NCI-H1436 treated with DMSO at 0.1 percent for 48 hours (cell line): ENCODE results near the gene MAPK8.
"Not testable (repeated sequence)": the region's sequence is repeated elsewhere in the genome, so short reads cannot be mapped to it uniquely, and the experiment has no call there.

Source experiments
- DNase-seq: peaks from one replicate; lab custom pipeline; 2025; lab: John Stamatoyannopoulos, UW

MAPK8 gene

GRCh38 chr10:48336978-48337599 is 30.6 kb downstream of the MAPK8 start:
- no peak for DNase-seq

GRCh38 chr10:48340734-48341133 is 34.3 kb downstream of the MAPK8 start:
- no peak for DNase-seq

- DNase-seq: no peak
Measured at GRCh38 chr10:48343106-48343505, 36.6 kb downstream of the MAPK8 start.

DNA sequence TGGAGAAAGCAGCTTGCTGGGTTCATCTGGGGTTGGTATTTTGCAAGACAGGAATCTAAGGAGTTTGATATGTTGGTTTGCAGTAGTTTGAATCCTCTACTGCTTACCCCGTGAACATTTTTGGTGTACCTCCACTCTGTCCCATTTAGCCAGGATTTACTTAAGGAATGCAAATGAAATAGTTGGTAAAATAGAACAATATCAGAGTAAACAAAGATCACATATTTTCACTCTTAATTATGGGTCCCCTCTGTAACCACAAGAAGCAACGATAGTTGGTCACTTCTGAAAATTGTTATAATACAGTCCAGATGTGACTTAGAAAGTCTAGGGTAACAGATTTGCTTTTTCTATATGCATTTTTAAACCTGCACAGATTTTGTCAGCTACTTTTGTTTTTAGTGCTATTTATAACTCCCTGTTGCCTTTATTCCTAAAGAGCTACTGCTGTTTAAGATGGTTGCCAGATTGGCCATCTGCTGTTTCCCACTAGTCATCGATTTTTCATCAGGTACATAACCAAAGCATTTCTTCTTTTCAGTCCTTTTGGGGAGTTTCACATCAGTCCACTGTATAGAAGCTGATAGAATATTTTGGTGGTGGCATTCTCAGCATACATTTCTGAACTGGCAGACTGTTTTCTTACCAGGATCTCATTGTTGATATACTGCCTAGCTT is 37.6 kb downstream of the MAPK8 start:
- DNase-seq: no peak

GRCh38 chr10:48346248-48346647 is 39.8 kb downstream of the MAPK8 start:
- not testable (repeated sequence) for DNase-seq

DNA sequence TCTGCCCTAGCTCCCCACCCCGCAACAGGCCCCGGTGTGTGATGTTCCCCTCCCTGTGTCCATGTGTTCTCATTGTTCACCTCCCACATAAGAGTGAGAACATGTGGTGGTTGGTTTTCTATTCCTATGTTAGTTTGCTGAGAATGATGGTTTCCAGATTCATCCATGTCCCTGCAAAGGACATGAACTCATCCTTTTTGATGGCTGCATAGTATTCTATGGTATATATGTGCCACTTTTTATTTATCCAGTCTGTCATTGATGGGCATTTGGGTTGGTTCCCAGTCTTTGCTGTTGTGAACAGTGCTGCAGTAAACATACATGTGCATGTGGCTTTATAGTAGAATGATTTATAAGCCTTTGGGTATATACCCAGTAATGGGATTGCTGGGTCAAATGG is 41.1 kb downstream of the MAPK8 start:
- not testable (repeated sequence) for DNase-seq

DNA sequence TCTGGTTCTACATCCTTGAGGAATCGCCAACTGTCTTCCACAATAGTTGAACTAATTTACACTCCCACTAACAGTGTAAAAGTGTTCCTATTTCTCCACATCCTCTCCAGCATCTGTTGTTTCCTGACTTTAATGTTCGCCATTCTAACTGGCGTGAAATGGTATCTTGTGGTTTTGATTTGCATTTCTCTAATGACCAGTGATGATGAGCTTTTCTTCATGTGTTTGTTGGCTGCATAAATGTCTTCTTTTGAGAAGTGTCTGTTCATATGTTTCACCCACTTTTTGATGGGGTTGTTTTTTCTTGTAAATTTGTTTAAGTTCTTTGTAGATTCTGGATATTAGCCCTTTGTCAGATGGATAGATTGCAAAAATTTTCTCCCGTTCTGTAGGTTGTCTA is 41.5 kb downstream of the MAPK8 start:
- DNase-seq: not testable (repeated sequence)

- no peak for DNase-seq
Measured at GRCh38 chr10:48353246-48353645, 46.8 kb downstream of the MAPK8 start.

DNA sequence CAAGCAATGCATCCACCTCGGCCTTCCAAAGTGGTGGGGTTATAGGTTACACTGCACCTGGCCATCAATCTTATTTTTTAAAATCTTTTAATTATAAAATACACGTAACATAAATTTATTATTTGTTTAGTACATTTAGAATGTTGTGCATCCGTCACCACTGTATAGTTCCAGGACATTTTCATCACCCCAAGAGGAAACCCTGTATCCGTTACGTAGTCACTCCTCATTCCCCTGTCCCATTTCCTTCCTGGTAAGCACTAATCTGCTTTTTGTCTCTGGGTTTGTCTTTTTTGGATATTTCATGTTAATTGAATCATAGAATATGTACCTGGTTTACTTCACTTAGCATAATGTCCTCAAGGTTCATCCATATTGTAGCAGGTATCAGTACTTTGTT is 51.2 kb downstream of the MAPK8 start:
- DNase-seq: no peak

DNA sequence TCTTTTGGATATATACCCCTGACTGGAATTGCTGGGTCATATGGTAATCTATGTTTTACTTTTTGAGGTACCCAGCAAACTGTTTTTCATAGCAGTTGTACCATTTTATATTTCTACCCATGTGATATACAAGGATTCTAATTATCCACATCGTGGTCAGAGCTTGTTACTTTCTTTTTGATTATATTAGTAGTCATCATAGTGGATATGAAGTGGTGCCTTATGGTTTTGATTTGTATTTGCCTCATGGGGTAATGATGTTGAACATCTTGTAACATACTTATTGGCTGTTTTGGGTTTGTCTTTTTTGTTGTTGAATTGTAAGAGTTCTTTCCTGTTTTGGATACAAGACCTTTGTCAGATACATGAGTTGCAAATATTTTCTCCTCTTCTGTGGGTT is 51.7 kb downstream of the MAPK8 start:
- DNase-seq: no peak

DNA sequence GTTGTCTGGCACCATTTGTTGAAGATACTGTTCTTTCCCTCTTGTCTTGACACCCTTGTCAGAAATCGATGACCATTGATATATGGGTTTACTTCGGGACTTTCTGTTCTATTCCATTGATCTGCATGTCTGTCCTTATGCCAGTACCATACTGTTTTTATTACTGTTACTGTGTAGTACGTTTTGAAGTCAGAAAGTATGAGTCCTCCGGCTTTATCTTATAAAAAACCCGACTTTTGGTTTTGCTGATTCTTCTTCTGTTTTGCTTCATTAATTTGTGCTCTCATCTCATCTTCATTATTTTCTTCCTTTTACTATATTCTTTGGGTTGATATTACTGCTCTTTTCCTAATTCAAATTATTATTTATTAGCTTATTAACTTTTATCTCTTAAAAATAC is 52.4 kb downstream of the MAPK8 start:
- no peak for DNase-seq

DNA sequence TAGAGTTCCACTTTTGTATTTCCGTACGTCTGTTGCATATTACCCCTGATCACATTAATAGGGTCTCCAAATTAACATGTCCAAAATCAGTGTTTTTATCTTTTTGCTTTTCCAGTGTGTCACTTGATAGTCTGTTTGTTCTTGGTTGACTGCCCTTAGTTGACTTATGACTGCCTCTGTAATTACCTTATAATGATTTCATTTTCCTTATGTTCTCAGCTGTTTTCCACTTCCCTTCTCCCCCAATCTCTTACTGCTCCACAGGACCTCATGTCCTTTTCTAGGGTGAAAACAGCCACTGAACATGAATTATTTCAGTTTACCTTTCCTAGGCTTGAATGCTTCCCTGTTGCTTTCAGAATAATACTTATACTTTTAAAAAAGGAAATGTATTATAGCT is 54.7 kb downstream of the MAPK8 start:
- no peak for DNase-seq

DNA sequence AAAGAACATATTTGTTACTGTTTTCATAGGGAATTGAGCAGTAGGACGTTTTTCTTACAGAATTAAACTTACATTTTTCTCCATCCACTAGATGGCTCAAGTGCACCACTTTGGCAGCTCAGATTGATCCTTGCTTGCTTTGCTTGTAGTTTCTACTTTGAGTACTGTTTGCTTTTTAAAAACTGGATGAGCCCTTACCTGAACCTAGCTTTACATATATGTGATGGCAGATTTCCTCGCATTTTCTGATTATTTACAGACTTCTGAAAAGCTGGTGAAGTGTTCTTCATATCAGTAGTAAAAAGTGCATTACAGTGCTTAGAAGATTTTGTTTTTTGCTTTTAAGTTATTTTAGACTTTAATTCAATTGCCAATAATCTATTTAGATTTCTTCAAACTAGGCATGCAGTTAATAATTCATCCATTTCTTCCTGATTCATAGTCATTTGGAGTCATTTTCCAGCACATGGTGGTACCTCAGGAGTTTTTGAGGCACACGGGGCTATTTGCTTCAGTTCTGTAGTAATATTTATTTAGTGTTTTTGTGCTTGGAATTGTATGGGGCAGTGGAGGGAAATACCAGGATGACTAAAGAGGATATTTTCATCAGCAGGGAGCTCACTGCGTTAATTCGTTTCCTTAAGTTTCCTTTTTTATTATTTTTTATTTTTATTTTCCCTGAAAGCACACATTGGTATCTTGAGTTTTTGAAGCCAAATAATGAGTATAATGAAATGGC is 57.3 kb downstream of the MAPK8 start:
- DNase-seq: no peak

DNA sequence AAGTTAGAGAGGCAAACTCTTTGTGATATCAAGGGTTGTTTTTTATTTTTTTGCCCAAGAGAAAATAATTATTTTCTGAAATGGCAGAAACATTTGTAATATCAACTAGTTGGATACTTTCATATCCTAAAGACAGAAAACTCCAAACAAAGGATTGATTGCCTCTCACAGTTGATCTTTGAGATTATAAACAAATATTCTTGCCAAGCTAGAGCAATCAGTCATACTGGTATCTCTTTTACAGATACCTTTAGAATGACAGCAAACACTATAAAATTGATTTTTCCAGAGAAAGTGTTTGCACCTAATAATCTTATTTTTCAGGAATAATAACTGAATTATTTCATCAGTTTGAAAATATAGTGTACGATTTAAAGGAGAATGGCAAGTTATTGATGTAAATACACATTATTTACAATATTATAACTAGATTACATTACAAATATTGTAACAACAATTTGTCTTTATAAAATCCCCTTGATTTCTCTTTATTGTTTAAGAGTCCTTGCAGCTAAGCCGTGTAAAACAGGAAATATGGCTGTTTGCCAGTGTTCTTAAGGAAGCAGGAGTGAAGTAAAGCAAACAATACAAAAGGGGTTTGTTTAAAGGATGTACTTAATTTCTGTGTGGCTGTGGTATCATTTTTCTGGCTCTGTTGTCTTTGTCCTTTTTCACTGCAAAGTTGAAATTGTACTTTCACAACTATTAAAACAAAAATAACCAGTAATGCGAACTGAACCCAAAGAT is 58.4 kb downstream of the MAPK8 start:
- peak; percentile 17 for DNase-seq

GRCh38 chr10:48365668-48366067 is 59.2 kb downstream of the MAPK8 start:
- DNase-seq: no peak

- DNase-seq: no peak
Measured at GRCh38 chr10:48366261-48366660, 59.8 kb downstream of the MAPK8 start.

GRCh38 chr10:48369501-48369900 is 63.0 kb downstream of the MAPK8 start:
- no peak for DNase-seq

DNA sequence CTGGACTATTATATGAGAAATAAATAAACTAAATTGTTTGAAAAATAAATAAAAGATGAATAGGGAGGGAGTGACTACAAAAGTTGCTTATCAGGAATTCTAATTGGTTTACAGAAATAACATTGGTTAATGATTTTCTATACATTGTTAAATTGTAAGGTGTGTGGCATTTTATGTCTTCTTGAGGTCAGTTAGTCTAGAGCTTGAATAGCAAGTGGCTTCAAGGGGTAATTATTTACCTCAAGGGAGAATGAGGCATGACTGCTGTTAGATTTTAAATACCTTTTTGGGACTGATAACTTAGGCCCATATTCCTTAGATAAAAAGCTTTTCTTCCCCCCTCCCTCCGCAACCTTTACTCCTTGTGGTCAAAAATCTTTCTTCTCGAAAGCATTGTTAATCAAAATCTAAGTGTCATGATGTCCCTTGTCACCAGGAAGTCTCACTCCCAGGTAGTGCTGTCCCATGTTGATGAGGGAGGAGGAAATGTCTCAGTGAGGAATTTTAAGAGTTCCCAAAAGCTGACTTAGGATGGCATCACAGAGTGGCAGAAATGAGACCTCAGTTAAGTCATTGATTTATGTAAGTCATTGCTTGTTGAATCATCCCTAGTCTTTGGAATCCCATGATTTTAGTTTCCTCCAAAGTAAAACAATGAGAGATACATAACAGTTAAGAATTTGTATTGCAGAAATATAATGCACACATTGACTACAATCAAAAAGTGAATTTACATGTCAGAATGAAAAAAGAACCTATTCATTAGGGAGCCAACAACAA is 71.5 kb downstream of the MAPK8 start:
- DNase-seq: no peak

- DNase-seq: no peak
Measured at GRCh38 chr10:48378675-48379074, 72.2 kb downstream of the MAPK8 start.

GRCh38 chr10:48381971-48382370 is 75.5 kb downstream of the MAPK8 start:
- no peak for DNase-seq

- no peak for DNase-seq
Measured at GRCh38 chr10:48382982-48383381, 76.5 kb downstream of the MAPK8 start.

DNA sequence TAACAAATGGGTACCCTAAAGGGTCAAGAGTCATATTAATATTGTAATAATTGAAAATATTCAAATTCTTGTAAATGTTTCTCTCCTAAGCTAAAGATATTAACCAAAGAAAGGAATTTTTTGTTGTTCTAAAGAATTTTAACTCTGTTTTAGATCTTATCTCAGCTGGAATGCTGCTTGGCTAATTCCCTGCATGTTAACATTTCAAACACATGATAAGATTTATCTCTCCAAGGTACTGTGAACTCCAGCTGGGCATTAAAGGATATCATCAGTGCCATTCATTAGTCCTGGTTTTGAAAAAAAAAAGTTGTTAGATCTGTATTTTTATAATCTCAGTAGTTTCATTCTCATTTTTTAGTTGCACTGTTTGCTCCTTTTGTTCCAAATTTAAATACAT is 76.9 kb downstream of the MAPK8 start:
- no peak for DNase-seq
